GOT3 (cell line): ENCODE data around the gene GAP43.
"Not testable (repeated sequence)": the region's sequence is repeated elsewhere in the genome, so short reads cannot be mapped to it uniquely, and the experiment has no call there.

Experiments used
- DNase-seq: peaks from one replicate; lab custom pipeline; 2025; ENCODE audit warnings: mixed read lengths; lab: John Stamatoyannopoulos, UW

Gene GAP43

DNA sequence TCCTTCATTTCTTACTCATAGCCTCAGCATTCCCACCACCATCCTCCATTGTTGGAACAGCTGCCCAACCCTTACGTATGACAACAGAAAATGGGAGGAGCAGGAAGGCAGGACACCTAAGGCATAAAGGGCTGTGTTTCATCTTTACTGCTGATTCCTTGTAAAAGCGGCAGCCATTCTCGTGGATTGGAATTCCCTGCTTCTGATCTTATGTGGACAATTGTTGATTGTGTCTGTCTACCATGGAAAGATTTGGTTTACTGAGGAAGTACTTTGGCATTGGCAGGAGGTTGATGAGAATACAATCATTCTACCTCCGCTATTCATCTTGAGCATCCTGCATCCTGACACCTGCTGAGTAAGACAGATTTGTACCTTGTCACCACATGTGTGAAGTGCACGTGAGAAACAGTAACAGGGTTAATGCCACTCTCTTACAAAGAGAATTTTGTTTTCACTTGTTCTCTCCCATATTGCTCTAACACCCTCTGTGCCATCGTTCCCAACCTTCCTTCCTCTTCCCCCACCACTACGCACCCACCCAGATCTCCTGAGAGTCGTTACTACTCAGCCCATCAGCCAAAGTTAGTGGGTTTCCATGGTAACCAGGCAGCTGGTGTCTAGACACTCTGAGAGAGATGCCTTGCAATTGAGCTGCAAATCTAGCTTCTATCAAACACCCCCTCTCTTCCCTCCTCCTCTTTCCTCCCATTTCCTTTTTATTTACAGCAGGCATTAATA lies 75.7 kb downstream of the GAP43 start:
- no peak for DNase-seq

DNA sequence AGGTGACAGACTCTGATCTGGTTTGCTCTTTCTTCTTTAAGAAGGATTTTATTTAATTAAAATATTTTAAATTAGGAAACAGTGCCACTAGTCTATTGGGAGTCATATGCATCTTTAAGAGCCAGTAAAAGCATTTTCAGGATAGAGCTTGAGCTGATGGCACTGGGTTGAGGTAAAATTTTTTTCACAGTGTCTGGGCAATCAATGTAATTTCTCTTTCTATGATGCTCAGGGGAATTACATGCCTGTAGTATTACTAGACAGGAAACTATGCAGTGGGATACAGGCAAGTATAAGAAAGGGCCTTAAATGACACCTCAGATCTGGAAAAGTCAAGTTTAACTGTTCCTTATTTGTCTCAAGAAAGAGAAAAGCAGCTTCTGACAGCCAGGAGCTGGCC lies 76.4 kb downstream of the GAP43 start:
- DNase-seq: no peak

DNA sequence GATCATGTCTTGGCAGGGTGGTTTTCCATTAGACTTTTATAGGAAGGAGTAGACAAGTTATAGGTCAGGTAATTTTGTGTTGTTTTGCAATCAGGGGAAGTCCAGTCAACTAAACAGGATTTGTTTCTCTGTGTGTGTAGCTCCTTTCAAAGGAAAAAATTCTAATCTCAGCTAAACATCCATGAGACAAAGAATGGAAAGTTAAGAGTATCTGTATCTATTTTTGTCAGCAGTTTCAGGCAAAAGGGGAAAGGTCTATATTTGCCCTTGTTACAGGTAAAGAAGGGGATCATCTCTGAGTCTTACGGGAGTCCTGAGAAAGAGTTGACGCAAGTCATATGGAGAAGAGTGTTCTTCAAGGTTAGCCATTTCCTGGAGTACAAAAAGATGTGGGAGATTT lies 79.3 kb downstream of the GAP43 start:
- DNase-seq: no peak

DNA sequence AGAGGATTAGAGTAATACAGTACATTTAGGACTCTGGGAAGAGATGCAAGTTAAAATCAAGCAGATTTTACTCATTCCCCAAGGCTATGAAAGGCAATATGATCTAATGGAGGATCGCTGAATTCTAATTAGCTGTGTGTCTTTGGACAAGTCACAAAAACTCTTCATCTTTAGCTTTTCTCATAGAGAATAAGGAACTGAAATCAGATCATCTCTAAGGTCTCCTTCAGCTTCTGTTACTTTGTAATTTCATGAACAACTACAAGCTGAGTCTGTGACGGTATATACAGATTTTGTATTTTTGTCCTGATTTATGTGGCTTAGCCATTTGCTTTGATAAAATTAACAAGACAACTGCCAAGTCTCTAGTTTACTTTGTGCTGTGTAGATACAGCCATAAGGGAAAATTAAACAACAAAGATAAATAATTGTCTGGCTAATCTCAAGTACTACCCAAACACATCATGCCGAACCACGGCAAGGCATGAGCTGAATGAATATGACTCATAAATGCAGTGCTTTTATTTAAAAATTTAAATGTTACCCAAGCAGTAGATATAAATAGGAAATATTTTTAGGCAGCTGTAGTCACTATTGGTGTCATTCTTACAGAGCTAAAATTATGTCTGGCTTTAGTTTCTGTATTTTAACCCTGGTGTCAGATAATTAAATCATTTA lies 81.5 kb downstream of the GAP43 start:
- DNase-seq: no peak

DNA sequence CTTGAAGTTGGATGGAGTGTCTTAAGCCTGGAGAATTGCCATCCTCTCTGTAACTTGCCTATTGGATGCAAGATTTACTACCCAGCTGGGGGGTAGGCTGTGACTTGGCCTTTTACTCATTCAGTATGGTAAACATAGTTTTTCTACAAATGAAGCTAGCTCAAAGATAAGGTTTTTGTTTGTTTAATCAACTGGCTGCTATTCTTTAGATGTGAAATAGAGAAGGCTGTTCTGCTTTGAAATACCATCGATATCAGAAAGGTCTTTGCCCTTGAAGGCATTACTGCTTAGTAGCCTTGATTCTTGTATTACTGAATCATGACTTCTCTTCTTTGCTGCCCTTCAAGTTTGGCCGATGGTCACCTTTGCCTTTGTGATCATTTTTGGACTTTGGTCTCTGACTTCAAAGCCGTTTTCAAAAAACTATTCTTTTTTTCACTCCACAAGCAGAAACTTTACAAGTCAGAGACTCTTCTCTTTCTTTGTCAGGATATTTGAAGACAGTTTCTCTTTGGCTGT lies 83.1 kb downstream of the GAP43 start:
- DNase-seq: no peak

DNA sequence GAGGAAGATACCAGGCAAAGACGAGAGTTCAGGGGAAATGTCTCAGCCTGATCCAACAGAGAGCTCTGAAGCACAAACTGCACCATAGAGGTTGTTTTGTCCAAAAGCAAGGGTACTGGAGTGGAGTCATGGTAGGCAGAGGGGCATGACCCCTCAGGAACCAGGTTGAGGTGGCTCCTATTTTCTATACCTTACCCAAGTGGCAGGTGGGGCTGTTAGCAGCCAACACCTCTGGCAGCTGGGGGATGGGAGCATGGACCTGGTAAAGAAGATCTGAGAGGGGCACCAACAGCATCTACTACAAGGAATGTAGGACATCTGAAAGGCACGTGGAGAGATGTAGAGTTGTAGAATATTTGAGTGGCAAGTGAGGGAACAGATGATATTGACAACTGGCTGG lies 85.2 kb downstream of the GAP43 start:
- DNase-seq: no peak

DNA sequence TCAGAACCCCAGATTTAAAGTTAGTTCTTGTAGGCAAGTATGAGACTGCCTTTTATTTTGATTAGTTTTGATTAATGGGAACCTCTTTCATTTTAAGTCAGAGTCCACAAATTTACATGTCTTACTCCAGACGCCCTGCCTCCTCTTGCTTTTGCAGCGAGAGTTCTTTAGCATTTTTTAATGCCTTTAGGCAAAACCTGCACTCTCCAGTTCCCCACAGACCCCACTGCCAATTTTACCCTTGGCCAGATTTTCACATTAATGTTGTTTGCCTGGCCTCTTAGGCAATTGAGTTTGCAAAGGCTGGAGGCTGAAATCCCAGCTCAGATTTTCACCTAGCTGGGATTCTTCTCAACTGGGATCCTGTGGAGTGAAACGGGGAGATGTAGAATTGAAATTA lies 85.8 kb downstream of the GAP43 start:
- no peak for DNase-seq

DNA sequence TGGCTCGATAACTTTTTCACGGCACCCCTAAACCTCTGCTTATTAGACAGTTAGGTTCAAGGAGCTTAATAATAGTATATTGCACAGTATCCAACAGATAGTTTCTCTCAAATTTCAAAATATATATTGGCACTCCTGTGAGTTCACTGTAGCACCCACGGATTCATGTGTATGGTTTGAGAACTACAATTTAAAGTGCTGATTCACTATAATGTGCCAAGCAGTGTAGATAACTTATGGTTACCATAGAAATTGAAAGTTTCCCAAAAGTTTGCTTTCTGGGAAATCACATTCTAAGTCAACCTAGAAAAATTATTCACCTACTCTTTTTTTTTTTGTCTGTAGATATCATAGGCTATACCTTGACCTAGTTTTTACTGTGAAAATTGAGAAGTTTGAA lies 86.6 kb downstream of the GAP43 start:
- no peak for DNase-seq

DNA sequence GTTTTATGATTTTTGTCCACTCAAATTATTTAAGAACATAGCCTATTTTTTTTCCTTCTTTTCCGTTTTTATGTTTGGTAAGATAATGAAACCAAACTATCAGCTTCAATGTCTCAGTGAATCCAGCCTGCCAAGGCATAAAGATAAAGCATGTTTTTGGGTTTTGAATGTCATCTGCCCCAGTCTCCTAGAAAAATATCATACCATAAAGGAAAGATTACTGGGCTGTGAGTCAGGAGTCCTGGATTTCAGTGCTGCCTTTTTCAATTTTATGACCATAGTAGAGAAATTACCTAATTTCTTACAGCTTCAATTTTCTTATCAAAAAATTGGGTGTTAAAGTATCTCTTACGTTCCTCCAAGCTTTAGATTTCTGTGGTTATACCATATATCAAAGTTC lies 87.5 kb downstream of the GAP43 start:
- DNase-seq: no peak

DNA sequence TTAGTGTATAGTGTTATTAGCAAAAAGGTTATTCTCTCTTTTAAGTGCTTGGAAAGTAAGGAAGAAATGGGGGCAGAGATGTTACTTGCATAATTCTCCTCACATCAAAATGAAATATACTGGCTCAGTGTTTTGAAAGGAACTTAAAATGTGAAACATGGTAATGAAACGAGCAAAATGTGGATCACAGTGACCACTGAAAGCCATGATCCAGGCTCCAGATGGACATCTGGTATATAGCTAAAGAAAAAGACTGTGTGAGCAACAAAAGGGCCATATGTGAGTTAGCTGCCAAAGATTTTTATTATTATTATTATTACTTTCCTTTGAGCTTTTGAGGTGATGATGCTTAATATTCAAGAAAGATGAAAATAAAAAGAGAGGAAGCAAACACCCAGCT lies 89.6 kb downstream of the GAP43 start:
- DNase-seq: no peak

DNA sequence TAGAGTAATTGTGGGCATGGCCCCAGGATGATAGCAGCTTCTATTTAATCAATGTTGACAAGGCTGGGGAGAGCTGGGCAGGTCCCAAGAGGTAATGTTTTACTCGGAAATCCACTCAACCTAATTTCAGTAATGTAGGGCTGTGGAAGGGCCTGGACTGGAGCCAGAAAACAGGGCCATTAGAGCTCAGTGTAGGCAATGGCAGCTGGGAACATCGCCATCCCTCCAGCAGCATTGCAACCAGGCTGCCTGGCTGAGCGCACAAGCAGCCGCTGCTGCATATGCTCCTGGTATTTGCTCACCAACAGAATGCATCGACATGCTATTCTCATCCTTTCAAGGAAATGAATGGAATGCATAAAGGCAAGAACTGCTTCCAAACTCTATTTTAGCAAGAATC lies 90.0 kb downstream of the GAP43 start:
- no peak for DNase-seq

DNA sequence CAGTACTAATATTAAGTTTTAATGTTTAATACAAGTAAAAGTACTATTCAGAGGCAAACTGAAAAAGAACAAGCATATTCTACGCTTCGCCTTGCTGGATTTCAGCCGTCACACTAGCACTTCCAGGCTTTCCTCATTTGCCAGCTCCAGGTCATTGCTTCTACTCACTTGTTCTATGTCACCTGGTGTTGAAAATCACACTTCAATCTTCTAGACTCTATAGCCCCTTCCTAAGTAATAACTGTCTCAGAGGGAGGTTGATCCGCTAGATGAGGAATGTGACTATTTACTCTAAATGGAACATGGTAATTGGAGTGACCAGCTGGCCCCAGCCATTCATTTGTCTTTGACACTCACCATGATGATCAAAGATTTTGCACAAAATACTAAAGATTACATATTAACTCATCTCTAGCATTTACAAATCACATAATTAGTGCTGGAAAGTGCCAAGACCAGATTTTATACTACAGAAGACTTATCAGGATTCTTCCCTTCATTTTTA lies 92.0 kb downstream of the GAP43 start:
- DNase-seq: no peak

DNA sequence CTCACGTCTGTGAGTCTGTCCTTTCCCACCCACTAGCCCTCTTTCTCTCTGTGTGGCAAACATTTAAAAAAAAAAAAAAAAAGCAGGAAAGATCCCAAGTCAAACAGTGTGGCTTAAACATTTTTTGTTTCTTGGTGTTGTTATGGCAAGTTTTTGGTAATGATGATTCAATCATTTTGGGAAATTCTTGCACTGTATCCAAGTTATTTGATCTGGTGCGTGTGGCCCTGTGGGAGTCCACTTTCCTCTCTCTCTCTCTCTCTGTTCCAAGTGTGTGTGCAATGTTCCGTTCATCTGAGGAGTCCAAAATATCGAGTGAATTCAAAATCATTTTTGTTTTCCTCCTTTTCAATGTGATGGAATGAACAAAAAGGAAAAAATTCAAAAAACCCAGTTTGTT lies 97.7 kb downstream of the GAP43 start:
- DNase-seq: no peak

DNA sequence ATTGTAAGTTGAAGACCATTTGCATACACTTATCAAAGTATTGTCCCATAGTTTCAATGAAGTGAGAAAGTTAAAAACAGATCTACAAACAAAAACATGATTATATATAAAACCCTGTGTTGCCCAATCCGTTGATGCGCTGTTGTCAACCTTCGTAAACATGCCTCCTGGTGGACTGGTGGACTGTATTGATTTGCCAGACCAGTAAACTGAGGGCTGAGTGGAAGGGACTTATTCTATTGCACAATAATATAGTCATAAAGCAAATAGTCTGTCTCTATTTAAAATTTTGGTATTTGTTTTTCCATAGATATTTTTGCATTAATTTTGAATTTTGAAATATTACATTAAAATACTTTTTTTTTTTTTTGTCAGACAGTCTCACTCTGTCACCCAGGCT lies 102.5 kb downstream of the GAP43 start:
- no peak for DNase-seq

DNA sequence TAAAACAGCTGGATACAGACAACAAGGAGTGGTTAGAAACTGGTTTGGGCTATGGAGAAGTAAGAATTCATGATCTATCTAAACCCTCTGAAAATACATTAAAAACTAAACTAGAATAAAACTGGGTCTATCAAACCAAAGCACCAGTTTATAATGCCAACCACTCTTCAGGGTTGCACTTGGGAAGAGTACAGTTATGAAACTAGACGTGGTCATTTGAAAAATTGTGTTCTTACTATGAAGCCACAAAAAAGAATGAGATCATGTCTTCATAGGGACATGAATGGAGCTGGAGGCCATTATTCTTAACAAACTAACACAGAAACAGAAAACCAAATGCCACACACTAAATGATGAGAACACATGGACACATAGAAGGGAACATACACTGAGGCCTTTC lies 103.8 kb downstream of the GAP43 start:
- DNase-seq: no peak

DNA sequence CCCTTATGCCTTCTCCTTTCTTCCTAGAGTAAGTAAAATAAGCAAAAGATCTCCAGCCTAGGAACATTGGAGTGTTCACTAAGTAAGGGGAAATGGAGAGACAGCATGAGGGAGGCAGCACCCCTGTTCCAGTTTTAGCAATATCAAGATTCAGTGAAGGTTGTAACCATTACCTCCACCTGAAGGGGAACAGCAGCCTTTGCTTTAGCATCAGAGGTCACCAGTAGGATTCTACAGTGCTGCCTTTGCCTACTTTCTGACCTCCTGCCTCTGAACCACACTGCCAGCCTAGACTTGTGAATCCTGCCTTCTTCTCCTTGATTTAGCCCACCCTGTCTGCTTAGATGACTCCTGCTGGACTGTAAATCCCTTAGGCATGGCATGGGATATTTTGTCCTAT lies 104.7 kb downstream of the GAP43 start:
- DNase-seq: no peak

DNA sequence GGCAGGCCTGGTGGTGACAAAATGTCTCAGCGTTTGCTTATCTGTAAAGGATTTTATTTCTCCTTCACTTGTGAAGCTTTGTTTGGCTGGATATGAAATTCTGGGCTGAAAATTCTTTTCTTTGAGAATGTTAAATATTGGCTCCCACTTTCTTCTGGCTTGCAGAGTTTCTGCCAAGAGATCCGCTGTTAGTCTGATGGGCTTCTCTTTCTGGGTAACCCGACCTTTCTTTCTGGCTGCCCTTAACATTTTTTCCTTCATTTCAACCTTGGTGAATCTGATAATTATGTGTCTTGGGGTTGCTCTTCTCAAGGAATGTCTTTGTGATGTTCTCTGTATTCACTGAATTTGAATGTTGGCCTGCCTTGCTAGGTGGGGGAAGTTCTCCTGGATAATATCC lies 113.0 kb downstream of the GAP43 start:
- DNase-seq: not testable (repeated sequence)

DNA sequence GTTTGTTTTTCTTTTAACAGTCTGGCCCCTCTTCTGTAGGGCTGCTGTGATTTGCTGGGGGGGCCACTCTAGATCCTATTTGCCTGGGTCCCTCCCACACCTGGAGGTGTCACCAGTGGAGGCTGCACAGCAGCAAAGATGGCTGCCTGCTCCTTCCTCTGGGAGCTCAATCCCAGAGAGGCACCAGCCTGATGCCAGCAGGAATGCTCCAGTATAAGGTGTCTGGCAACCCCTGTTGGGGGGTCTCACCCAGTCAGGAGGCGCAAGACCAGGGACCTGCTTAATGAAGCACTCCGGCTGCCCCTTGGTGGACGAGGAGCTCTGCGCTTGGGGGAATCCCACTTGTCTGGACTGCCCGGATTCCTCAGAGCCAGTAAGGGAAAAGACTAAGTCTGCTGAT lies 118.3 kb downstream of the GAP43 start:
- DNase-seq: no peak

DNA sequence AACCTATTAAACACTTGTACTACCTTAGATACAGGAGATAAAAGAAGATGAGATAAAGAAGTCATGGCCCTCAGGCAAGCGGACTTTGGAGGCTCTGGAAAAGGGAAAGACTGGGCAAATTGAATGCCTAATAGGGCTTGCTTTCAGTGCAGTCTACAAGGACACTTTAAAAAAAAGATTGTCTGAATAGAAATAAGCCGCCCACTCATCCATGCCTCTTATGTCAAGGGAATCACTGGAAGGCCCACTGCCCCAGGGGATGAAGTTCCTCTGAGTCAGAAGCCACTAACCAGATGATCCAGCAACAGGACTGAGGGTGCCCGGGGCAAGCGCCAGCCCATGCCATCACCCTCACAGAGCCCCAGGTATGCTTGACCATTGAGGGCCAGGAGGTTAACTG lies 121.2 kb downstream of the GAP43 start:
- DNase-seq: not testable (repeated sequence)

DNA sequence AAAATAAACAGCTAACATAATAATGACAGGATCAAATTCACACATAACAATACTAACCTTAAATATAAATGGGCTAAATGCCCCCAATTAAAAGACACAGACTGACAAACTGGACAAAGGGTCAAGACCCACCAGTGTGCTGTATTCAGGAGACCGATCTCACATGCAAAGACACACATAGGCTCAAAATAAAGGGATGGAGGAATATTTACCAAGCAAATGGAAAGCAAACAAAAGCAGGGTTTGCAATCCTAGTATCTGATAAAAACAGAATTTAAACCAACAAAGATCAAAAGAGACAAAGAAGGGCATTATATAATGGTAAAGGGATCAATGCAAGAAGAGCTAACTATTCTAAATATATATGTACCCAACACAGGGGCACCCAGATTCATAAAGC lies 129.7 kb downstream of the GAP43 start:
- not testable (repeated sequence) for DNase-seq

DNA sequence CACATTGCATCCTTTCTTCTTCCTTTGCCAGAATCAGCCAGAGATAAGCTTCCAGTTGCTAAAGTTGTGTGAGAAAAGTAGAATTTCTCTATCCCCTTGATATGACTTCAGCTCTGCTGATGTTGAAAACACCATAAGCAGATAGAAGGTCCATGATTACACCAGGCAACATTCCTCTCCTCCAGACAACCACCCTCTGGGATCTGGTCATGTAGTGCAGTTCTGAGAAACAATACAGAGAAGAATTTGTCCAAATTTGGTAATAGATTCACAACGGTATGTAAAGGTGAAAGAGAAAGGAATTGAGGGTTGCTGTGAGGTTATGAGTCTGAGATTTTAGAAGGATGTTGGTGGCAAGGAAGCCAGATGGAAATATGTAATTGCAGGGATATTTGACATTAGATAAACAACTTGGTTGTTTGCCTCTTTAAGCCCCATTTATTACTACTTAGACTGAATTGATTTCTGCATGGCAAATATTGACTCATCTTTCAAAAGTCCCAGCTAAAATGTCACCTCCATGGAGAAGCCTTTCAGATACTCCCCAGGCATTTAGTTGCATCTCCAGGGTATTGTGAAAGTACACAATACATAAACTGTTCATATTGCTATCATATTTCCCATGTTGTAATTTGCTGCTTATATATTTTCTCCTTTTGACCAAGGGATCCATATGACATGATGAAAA lies 134.9 kb downstream of the GAP43 start:
- no peak for DNase-seq

DNA sequence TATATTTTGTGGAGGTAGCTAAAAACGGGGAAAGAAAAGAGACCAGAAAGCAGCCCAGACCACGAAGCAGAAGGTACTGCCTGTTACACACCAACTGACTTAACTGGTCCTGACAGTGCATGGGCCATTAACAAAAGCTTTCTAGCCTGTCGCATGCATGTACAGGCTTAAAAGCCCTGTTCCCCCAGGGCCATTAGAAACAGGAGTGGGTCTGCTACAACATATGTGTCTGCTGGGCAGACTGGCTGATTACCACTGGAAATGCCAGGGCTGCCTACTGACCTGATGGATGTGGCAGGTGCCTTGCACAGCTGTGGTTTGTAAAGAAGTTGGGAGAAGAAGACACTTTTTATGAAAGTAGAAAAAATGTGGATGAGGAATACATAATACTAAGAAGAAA lies 137.4 kb downstream of the GAP43 start:
- no peak for DNase-seq

DNA sequence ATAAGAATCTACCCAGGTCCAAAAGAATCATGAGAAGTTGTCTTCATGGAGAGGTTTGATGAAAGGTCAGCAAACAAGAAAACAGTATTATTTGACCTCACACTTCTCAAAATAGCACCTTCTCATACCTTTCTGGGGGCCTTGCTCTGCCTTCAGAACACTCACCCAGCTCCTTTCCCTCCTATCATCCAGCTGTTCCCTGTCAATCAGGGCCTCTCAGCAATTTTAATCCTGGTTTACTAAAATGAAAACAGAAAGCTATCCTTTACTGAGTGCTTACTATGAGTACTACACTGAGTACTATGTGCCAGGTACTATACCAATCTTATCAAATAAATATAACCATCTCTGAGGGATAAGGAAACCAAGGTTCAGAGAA lies 138.6 kb downstream of the GAP43 start:
- DNase-seq: no peak
